BE2C (cell line): Measurements from ENCODE around the gene RNF121.

Source experiments
- DNase-seq: peaks from one replicate; pipeline ENCODE4 v3.0.0-alpha.2; 2020
- H3K27me3 ChIP-seq: fragments of 250-450 bp; sonication (Bioruptor Pico); 2 replicates; pipeline ENCODE4 v1.5.1; 2020; ENCODE audit warnings: mild to moderate bottlenecking
- H3K36me3 ChIP-seq: fragments of 250-450 bp; sonication (Bioruptor Pico); 2 replicates; pipeline ENCODE4 v1.5.1; 2020; ENCODE audit warnings: mild to moderate bottlenecking
- H3K4me1 ChIP-seq: fragments of 250-450 bp; sonication (Bioruptor Pico); 2 replicates; pipeline ENCODE4 v1.5.1; 2020
- H3K4me3 ChIP-seq: 2 replicates; pipeline ENCODE4 v1.5.1; 2011; ENCODE audit warnings: low read depth, low read length
- H3K9me3 ChIP-seq: fragments of 250-450 bp; sonication (Bioruptor Pico); 2 replicates; pipeline ENCODE4 v1.5.1; 2020
- CTCF ChIP-seq: IDR thresholded peaks from 2 replicates; pipeline ENCODE4 v1.5.1; 2012; ENCODE audit warnings: mild to moderate bottlenecking, low read depth, low read length

RNF121 gene

GRCh38 chr11:72018171-72018570 lies 89.3 kb downstream of the RNF121 start:
- no peaks in the 10 kb centered on the region for H3K4me1 ChIP-seq
- H3K9me3 ChIP-seq: no peaks in the 10 kb centered on the region
- no peak for TF ChIP-seq CTCF
- no peak for DNase-seq
- H3K36me3 ChIP-seq: peaks cover 98% of the 10 kb centered on the region
- no peaks in the 10 kb centered on the region for H3K27me3 ChIP-seq
- no peak overlapping the region for H3K4me3 ChIP-seq

GRCh38 chr11:72023335-72023734 lies 94.5 kb downstream of the RNF121 start:
- Histone ChIP-seq H3K4me3 (no peak overlapping the region), H3K36me3 (peaks cover 98% of the 10 kb centered on the region), H3K9me3 (no peaks in the 10 kb centered on the region), H3K27me3 (no peaks in the 10 kb centered on the region), H3K4me1 (0 out of 2 replicates have a peak, but pooled peaks cover 2% of the 10 kb centered on the region)
- DNase-seq: no peak
- no peak for TF ChIP-seq CTCF

GRCh38 chr11:72024069-72024754 lies 95.4 kb downstream of the RNF121 start:
- no peak for TF ChIP-seq CTCF
- no peak for DNase-seq
- H3K4me3 ChIP-seq: no peak overlapping the region
- no peaks in the 10 kb centered on the region for H3K27me3 ChIP-seq
- H3K9me3 ChIP-seq: no peaks in the 10 kb centered on the region
- H3K36me3 ChIP-seq: peaks cover 97% of the 10 kb centered on the region
- 0 out of 2 replicates have a peak, but pooled peaks cover 2% of the 10 kb centered on the region for H3K4me1 ChIP-seq

GRCh38 chr11:72026090-72026489 lies 97.2 kb downstream of the RNF121 start:
- H3K9me3 ChIP-seq: no peaks in the 10 kb centered on the region
- H3K27me3 ChIP-seq: no peaks in the 10 kb centered on the region
- TF ChIP-seq CTCF: no peak
- 0 out of 2 replicates have a peak, but pooled peaks cover 2% of the 10 kb centered on the region for H3K4me1 ChIP-seq
- H3K4me3 ChIP-seq: no peak overlapping the region
- peaks cover 85% of the 10 kb centered on the region for H3K36me3 ChIP-seq
- no peak for DNase-seq

- H3K4me3 ChIP-seq: no peak overlapping the region
- H3K4me1 ChIP-seq: 0 out of 2 replicates have a peak, but pooled peaks cover under 1% of the 10 kb centered on the region
- no peaks in the 10 kb centered on the region for H3K9me3 ChIP-seq
- DNase-seq: no peak
- no peak for TF ChIP-seq CTCF
- H3K36me3 ChIP-seq: peaks cover 81% of the 10 kb centered on the region
- no peaks in the 10 kb centered on the region for H3K27me3 ChIP-seq
Measured at GRCh38 chr11:72030472-72031045, 101.7 kb downstream of the RNF121 start.

- no peak overlapping the region for H3K4me3 ChIP-seq
- H3K27me3 ChIP-seq: no peaks in the 10 kb centered on the region
- H3K4me1 ChIP-seq: peaks cover 18% of the 10 kb centered on the region
- H3K9me3 ChIP-seq: no peaks in the 10 kb centered on the region
- TF ChIP-seq CTCF: no peak
- peaks cover 55% of the 10 kb centered on the region for H3K36me3 ChIP-seq
- DNase-seq: no peak
Measured at GRCh38 chr11:72036687-72037086, 107.8 kb downstream of the RNF121 start.
